ENCODE data around the gene SYT17. TPM values are rescaled to one million over a fixed set of nuclear protein-coding genes. Genes with fewer than 3 reads are reported as not detected.

Gene SYT17
- total RNA-seq, 2 donors from 2014 or later: 0.22 to 1.8 TPM

- no peaks in the 10 kb centered on the region for H3K4me1 ChIP-seq
- no peak for DNase-seq (ENCODE audit: low spot score)
- TF ChIP-seq CTCF (IDR thresholded peaks at IDR 0.05): no peak
- no peaks in the 10 kb centered on the region for H3K27me3 ChIP-seq
- H3K36me3 ChIP-seq: no peaks in the 10 kb centered on the region
- H3K27ac ChIP-seq: no peak overlapping the region
- H3K4me3 ChIP-seq: no peak overlapping the region
- H3K9me3 ChIP-seq: peaks cover 0 to 11% of the 10 kb centered on the region in 2 donors
Observed at GRCh38 chr16:19148189-19148588, 19.9 kb upstream of the SYT17 start.

DNA sequence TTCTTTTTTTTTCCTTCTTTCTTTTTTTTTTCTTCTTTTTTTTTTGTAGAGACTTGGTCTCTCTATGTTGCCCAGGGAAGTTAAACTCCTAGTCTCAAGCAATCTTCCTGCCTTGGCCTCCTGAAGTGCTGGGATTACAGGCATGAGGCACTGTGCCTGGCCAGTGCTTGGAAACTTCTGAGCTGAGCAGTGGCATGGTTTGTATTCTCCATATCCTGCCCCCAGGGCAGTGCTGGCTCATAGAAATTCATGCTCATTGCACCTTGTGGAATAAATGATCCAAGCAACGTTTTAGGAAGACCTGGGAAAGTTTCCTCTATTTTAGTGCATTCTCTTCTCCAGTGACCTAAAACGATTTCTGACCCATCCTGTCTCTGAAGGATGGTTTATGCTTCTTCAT lies 16.7 kb upstream of the SYT17 start:
- DNase-seq (ENCODE audit: low spot score): no peak
- H3K9me3 ChIP-seq: peaks cover 0 to 16% of the 10 kb centered on the region in 2 donors
- no peak overlapping the region for H3K27ac ChIP-seq
- H3K36me3 ChIP-seq: no peaks in the 10 kb centered on the region
- no peak overlapping the region for H3K4me3 ChIP-seq
- no peaks in the 10 kb centered on the region for H3K27me3 ChIP-seq
- TF ChIP-seq CTCF (IDR thresholded peaks at IDR 0.05): no peak
- H3K4me1 ChIP-seq: no peaks in the 10 kb centered on the region

DNA sequence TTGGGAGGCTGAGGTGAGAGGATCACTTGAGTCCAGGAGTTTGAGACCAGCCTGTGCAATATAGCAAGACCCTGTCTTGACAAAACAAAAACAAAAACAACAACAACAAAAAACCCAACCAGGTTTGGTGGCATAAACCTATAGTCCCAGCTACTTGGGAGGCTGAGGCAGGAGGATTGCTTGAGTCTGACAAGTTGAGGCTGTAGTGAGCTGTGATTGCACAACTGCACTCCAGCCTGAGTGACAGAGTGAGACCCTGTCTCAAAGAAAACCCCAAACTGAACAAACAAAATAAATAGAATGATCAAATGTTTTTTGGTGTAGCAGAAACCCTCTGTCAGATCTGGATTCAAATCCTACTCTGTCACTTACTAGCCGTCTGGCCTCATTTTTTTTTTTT lies 16.0 kb upstream of the SYT17 start:
- Histone ChIP-seq H3K36me3 (no peaks in the 10 kb centered on the region), H3K4me3 (no peak overlapping the region), H3K27ac (no peak overlapping the region), H3K4me1 (no peaks in the 10 kb centered on the region), H3K27me3 (no peaks in the 10 kb centered on the region), H3K9me3 (peaks cover 0 to 16% of the 10 kb centered on the region in 2 donors)
- no peak for TF ChIP-seq CTCF (IDR thresholded peaks at IDR 0.05)
- DNase-seq (ENCODE audit: low spot score): no peak

GRCh38 chr16:19153876-19154275 lies 14.2 kb upstream of the SYT17 start:
- no peak overlapping the region for H3K27ac ChIP-seq
- no peak for DNase-seq (ENCODE audit: low spot score)
- H3K27me3 ChIP-seq: no peaks in the 10 kb centered on the region

DNA sequence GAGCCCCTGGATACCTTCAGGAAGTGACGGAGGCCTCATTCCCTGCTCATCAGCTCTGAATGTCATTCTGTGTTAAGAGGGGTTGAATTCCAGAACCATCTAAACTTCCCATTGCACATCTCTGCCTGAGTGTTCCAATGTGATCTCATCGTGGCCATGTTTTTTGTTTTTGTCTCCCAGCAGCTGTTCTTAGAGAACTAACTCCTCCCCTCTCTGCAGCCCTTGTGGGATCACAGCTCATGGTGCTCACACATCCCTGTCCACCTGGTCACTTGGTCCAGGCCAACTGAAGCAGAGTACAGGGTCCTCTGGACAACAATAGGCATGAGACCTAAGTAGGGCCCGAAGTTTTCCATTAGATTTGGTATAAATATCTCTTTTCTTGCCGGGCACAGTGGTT lies 6.0 kb upstream of the SYT17 start:
- DNase-seq (ENCODE audit: low spot score): no peak
- Histone ChIP-seq H3K27me3 (no peaks in the 10 kb centered on the region), H3K4me3 (no peak overlapping the region), H3K27ac (no peak overlapping the region), H3K4me1 (no peaks in the 10 kb centered on the region), H3K36me3 (no peaks in the 10 kb centered on the region), H3K9me3 (no peaks in the 10 kb centered on the region)
- no peak for TF ChIP-seq CTCF (IDR thresholded peaks at IDR 0.05)

More at GRCh38 chr16:19153876-19154275, 14.2 kb upstream of the SYT17 start:
- Histone ChIP-seq H3K4me3 (no peak overlapping the region), H3K9me3 (peaks cover 0 to 5% of the 10 kb centered on the region in 2 donors), H3K36me3 (no peaks in the 10 kb centered on the region), H3K4me1 (no peaks in the 10 kb centered on the region)
- TF ChIP-seq CTCF (IDR thresholded peaks at IDR 0.05): no peak

DNA sequence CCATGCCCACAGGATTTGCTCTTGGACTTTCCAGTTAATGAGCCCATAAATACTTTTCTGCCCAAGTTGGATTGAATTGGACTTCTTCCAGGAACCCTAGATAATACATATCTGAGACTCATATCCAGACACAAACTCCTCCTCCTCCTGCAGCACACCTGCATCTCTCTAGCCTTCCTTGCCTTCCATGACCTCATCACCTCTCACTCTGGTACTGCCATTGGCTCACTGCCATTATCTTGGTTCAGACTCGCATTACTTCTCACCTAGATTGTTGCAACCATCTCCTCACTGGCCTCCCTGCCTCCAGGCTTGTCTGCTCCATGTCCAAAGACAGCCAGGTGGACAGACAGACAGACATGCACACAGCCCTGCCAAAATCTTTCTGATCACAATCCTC lies 4.8 kb upstream of the SYT17 start:
- Histone ChIP-seq H3K9me3 (no peaks in the 10 kb centered on the region), H3K27me3 (no peaks in the 10 kb centered on the region), H3K4me1 (peaks cover 0 to 9% of the 10 kb centered on the region in 2 donors), H3K36me3 (no peaks in the 10 kb centered on the region), H3K4me3 (no peak overlapping the region), H3K27ac (no peak overlapping the region)
- DNase-seq (ENCODE audit: low spot score): no peak
- TF ChIP-seq CTCF (IDR thresholded peaks at IDR 0.05): no peak

All from right atrium auricular region (tissue), 2 donors.